Psoas muscle (tissue), 8 donors: ENCODE measurements around the gene HACL1. TPM values are rescaled to one million over a fixed set of nuclear protein-coding genes. Genes with fewer than 3 reads are reported as not detected.
A peak's percentile ranks its signal among the peaks of the same experiment; 100 is the strongest.

Experiments used
- ATAC-seq, 4 donors: fragments of 200-7000 bp; cut with Tn5 transposase; one replicate each; pipeline ENCODE4 v1.9.1; 2020; ENCODE audit warnings: moderate library complexity in 3 of 4, mild to moderate bottlenecking in 2 of 4
- DNase-seq, 2 donors: peaks; one replicate each; pipeline ENCODE4 v3.0.0-alpha.2; 2020
- H3K27ac ChIP-seq: fragments of 200-600 bp; one replicate; pipeline ENCODE4 v1.8.0; 2022
- H3K27me3 ChIP-seq, 3 donors: fragments of 200-600 bp in 1 of 3; one replicate each; pipeline versions ENCODE4 v1.6.1 to v1.8.0; 2013 to 2022; ENCODE audit warnings: low read length in 2 of 3, mild to moderate bottlenecking in 2 of 3, moderate library complexity in 1 of 3; ENCODE audit not compliant: insufficient read depth in 3 of 3
- H3K36me3 ChIP-seq, 2 donors: fragments of 200-600 bp in 1 of 2; one replicate each; pipeline versions ENCODE4 v1.6.1 to v1.8.0; 2013 to 2022; ENCODE audit warnings: low read depth in 1 of 2, mild to moderate bottlenecking in 1 of 2, moderate library complexity in 1 of 2; ENCODE audit not compliant: insufficient read depth in 1 of 2
- H3K4me1 ChIP-seq: fragments of 200-600 bp; one replicate; pipeline ENCODE4 v1.8.0; 2022
- H3K4me3 ChIP-seq: fragments of 200-600 bp; one replicate; pipeline ENCODE4 v1.8.0; 2022; ENCODE audit warnings: mild to moderate bottlenecking
- H3K9me3 ChIP-seq: fragments of 200-600 bp; one replicate; pipeline ENCODE4 v1.8.0; 2022
- CTCF ChIP-seq: fragments of 200-600 bp; IDR thresholded peaks from one replicate; pipeline ENCODE4 v1.8.0; 2022; ENCODE audit warnings: antibody characterized with exemption
- WGBS, 3 donors: extraction: QIAGEN DNeasy Blood & Tissue Kit; methylation state at CpG; one replicate each; pipeline versions ENCODE4 v1.1.6 to v1.1.7; 2013; 5-methylcytosine and 5-hydroxymethylcytosine counted together
- intact Hi-C, 2 donors: fragments of 100-400 bp; cut with DNase I; formaldehyde crosslinking; loops; one replicate each; pipeline versions ENCODE4 v1.11.0 to v1.14.2; 2022
- polyA plus RNA-seq, 3 donors: library from polyadenylated mRNA; stranded (reverse); fragments of 200-250 nt; gene quantifications; one replicate each; pipeline ENCODE4 v1.2.3, GENCODE V29; 2013
- total RNA-seq, 4 donors: library from RNA; stranded (reverse); fragmentation: NEBNext Ultra II Directional in 2 of 4; extraction: Animal tissue kit (Norgen Biotek cat#: 25700) in 2 of 4; gene quantifications; one replicate each; pipeline versions ENCODE4 v1.2.1 to v1.2.4, GENCODE V29; 2021 to 2023
- donor health status: healthy with polysubstance abuse.
- donor health status: DM: no; HTN: no; CAD: no; lungs with moderate emphysema.
- donor health status: Bipolar disorder and iron deficiency.
- donor health status: healthy.
- donor health status: DM: yes; HTN: yes; CAD: no.
- donor health status: DM: no; HTN: no; CAD: no.
- donor health status: DM: no; HTN: no; CAD: no.
- donor health status: DM: yes; HTN: yes; CAD: no.

Gene HACL1
- total and polyA plus RNA-seq, 7 donors, result 8.2 to 20.2 (median 17.5) TPM

- no peaks in the 10 kb centered on the region for H3K27me3 ChIP-seq
- no peak for TF ChIP-seq CTCF
- DNase-seq (no peak), ATAC-seq (peak; percentile 27 to 56 (median 34))
- H3K27ac ChIP-seq, result peak overlapping the region; percentile 95
- intact Hi-C loops, result no loop called here
- peaks cover 69% of the 10 kb centered on the region for H3K4me1 ChIP-seq
- 48 to 54% (median 48%) methylated on average over 6 of the region's 6 CpGs for WGBS, 3 donors
- H3K9me3 ChIP-seq, result no peaks in the 10 kb centered on the region
- peaks cover 0 to 4% of the 10 kb centered on the region in 2 donors for H3K36me3 ChIP-seq
- peak overlapping the region; percentile 32 for H3K4me3 ChIP-seq
These were observed 37.0 kb upstream of the HACL1 start for GRCh38 chr3:15638193-15638890.

- peak; percentile 78 to 86 (median 84) for ATAC-seq
- intact Hi-C loops, result no loop called here
- WGBS, 3 donors, result 24 to 35% (median 24%) methylated on average over 7 of the region's 7 CpGs
These were observed 36.0 kb upstream of the HACL1 start for GRCh38 chr3:15637131-15637951.

GRCh38 chr3:15636028-15636709 is 34.8 kb upstream of the HACL1 start:
- DNase-seq, result peak in 1 of 2 donors; percentile 32

More at GRCh38 chr3:15637131-15637951, 36.0 kb upstream of the HACL1 start:
- peaks cover 0 to 3% of the 10 kb centered on the region in 2 donors for H3K36me3 ChIP-seq
- no peaks in the 10 kb centered on the region for H3K27me3 ChIP-seq
- no peaks in the 10 kb centered on the region for H3K9me3 ChIP-seq
- H3K4me1 ChIP-seq, result peaks cover 70% of the 10 kb centered on the region
- peak overlapping the region; percentile 44 for H3K4me3 ChIP-seq
- TF ChIP-seq CTCF, result no peak
- H3K27ac ChIP-seq, result peak overlapping the region; percentile 95
- DNase-seq, result no peak

More at GRCh38 chr3:15636028-15636709, 34.8 kb upstream of the HACL1 start:
- H3K9me3 ChIP-seq, result no peaks in the 10 kb centered on the region
- no peaks in the 10 kb centered on the region for H3K27me3 ChIP-seq
- ATAC-seq, result peak; percentile 10 to 43 (median 35)
- intact Hi-C loops, result no loop called here
- TF ChIP-seq CTCF, result no peak
- H3K4me3 ChIP-seq, result peak overlapping the region; percentile 44
- peak overlapping the region; percentile 95 for H3K27ac ChIP-seq
- H3K4me1 ChIP-seq, result peaks cover 74% of the 10 kb centered on the region
- WGBS, 3 donors, result 27 to 49% (median 35%) methylated on average over 14 of the region's 14 CpGs
- H3K36me3 ChIP-seq, result no peaks in the 10 kb centered on the region
